ENCODE results near the gene PAH.

DNA sequence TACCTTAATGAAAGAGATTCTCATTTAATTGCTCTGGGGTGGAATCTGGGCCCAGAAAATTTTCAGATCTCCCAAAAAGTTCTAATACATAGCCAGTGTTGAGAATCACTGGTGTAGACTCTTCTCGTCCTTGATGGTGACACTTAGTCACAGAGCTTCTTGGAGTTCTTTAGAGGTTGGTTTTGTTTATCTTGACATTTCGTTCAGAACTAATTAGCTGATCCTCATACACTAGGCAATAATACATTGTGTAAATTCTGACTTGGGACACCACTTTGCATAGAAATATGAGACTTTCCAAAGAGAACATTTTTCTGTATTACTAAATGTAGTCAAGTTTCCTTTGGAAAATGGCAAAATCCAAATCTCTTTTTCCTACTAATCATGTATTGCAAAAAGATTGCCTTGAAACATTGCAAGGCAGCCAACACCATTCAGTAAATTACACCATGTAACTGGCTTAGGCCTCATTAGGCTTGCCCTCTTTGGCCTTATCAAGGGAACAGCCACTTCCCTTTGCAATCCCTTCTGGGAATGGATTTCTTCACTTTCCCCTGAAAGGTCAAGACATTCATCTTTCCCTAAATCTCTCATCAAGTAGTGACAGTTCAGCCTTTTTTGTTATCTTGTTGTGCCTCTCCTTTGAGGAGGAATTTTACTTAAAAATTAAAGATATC, 102.2 kb downstream of the PAH start:
- TF ChIP-seq ZNF658 (tag by site-specific recombination; IDR thresholded peaks at IDR 0.05): no peak
- TF ChIP-seq, protein P1, sequence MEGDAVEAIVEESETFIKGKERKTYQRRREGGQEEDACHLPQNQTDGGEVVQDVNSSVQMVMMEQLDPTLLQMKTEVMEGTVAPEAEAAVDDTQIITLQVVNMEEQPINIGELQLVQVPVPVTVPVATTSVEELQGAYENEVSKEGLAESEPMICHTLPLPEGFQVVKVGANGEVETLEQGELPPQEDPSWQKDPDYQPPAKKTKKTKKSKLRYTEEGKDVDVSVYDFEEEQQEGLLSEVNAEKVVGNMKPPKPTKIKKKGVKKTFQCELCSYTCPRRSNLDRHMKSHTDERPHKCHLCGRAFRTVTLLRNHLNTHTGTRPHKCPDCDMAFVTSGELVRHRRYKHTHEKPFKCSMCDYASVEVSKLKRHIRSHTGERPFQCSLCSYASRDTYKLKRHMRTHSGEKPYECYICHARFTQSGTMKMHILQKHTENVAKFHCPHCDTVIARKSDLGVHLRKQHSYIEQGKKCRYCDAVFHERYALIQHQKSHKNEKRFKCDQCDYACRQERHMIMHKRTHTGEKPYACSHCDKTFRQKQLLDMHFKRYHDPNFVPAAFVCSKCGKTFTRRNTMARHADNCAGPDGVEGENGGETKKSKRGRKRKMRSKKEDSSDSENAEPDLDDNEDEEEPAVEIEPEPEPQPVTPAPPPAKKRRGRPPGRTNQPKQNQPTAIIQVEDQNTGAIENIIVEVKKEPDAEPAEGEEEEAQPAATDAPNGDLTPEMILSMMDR (tag by site-specific recombination; IDR thresholded peaks at IDR 0.05): no peak
